ENCODE results near the gene NEO1.

Gene NEO1

DNA sequence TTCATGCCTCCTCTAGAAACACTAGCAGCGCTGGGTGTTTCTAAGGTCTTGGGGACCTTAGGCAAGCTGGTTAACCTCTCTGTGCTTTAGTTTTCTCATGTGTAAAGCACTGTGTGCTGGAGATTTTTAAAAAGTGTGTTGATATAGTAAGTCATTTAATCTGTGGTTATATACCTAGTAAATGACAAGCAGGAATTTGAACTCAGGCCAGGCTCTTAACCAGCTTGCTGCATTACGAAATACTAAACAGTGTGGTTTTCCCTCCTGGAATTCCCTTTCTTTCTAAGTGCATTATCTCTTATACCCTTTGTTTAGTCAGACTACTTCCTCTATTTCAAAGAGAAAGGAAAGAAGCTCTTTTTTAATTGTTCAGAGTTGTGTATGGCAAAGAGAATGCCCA is 26.5 kb downstream of the NEO1 start:
- DNase-seq (ENCODE audit: low spot score): peak; percentile 25

GRCh38 chr15:73079565-73079964 is 27.3 kb downstream of the NEO1 start:
- no peak for DNase-seq (ENCODE audit: low spot score)

DNA sequence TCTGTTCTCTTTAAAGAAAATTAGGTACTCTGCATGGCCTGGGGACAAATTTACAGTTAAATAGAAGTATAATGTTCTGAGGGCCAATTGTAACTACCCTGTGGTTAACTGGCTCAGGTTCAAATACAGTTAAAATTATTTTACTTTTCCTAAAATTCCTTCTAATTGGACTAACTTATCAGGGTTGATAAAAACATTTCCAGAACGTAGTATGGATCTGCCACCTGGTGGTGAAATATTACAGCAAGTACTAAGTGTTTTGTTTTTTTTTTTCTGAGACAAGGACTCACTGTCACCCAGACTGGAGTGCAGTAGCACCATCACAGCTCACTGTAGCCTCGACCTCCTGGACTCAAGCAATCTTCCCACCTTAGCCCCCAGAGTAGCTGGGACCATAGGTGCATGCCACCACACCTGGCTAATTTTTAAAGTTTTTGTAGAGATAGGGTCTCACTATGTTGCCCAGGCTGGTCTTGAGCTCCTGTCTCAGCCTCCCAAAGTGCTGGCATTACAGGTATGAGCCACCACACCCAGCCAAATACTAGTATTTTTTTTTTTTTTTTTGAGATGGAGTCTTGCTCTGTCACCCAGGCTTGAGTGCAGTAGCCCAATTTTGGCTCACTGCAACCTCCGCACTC is 29.2 kb downstream of the NEO1 start:
- peak; percentile 29 for DNase-seq (ENCODE audit: low spot score)

DNA sequence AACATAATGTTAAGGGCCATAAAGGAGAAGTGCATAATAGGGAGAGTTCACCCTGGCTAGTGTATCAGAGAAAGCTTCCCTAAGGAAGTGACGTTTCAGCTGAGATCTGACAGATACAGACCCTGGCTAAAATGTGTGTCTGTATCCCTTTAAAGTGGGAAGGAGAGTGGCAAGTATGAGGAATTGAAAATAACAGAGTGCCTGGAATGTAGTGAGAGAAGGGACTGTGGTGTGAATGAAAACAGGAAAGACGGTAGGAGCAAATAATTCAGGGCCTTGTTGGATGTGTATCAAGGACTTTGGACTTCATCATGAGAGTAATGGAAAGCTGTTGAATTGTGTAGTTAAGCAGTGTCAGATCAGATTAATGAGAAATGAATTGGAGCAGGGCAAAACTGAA is 30.5 kb downstream of the NEO1 start:
- DNase-seq (ENCODE audit: low spot score): no peak

DNA sequence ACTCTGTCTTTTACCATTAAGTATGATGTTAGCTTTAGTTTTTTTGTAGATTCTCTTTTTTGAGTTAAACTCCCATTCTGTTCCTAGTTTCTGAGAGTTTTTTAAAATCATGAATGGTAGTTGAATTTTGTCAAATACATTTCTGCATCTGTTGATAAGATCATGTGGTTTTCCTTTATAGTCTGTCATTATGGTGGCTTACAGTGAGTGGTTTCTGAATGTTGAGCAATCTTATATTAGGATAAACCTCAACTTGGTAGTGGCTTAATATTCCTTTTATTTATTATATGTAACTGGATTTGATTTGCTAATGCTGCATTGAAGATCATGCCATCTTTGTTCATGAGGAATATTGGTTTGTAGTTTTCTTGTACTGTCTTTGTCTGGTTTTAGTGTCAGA is 34.8 kb downstream of the NEO1 start:
- DNase-seq (ENCODE audit: low spot score): no peak

DNA sequence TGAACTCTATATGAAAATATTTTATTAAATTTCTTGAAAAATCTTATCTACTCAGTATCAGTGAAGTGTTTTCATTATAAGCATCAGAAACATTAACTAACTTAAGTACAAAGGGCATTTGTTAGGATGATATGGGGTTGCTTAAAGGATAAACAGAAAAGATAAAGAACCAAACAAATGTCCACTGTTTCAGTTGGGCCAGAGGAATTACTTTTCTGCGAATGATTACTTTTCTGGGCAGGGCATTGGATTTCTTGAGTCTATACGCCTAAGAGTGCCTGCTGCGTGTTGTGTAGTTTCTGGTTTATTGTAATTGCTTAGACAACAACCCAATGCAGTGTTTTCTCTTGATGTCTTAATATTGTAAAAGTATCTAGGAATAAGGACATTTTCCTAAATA is 52.8 kb downstream of the NEO1 start:
- no peak for DNase-seq (ENCODE audit: low spot score)

- DNase-seq (ENCODE audit: low spot score): no peak
These were observed 56.4 kb downstream of the NEO1 start for GRCh38 chr15:73108676-73109075.

GRCh38 chr15:73109765-73110164 is 57.5 kb downstream of the NEO1 start:
- DNase-seq (ENCODE audit: low spot score): no peak

- no peak for DNase-seq (ENCODE audit: low spot score)
These were observed 57.9 kb downstream of the NEO1 start for GRCh38 chr15:73110201-73110600.

DNA sequence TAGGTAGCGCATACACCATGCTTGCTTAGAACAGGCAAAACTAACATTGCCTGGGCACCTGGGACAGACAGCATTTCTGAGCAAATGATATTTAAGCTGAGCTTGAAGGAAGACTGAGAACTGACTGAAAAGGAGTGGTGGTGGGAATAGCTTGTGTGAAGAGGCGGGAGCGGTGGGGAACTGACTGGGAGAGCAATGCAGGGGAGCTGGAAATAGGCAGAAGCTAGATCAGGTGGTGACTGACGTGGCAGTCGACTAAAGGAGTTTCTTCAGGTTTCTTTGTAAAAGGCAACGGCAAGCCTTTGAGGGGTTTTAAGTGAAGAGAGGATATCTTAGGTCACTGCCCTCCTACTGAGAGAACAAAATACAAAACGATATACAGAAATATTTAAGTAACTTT is 61.8 kb downstream of the NEO1 start:
- no peak for DNase-seq (ENCODE audit: low spot score)

- no peak for DNase-seq (ENCODE audit: low spot score)
These were observed 63.9 kb downstream of the NEO1 start for GRCh38 chr15:73116164-73116563.

DNA sequence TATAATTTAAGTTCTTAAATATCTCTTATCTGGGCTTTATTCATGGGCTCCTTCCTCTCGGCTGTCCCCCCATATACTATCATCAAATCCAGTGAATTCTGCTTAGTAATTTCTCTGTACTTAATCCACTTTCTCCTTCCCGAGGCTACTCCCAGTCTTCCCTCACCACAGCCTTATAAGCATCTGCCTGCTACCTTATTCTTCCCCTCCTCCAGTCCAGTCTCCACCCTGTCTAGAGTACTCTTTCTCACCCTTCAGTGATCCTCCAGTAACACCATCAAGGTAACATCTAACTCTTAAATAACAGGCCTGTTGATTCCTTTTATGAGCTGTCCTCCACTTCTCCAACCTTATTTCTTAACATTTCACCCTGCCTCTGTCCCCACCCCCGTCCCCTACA is 65.8 kb downstream of the NEO1 start:
- DNase-seq (ENCODE audit: low spot score): no peak

DNA sequence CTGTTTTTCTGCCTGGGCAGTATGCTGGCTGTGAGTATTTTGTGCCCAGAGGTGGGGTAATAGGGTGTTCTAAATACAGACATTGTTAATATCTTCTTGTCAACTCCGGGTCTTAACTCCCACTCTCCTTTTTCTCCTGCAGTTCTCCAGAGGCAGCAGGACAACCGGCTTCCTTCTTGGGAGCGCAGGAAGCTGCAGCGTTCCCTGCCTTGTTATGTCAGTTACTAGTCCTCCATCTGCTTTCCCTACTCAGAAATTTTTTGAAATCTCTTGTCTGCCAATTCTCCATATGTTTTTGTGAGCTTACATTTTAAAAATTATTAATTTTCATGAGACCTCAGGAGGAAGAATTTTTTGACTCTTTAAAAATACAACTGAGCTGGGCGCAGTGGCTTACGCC is 67.2 kb downstream of the NEO1 start:
- no peak for DNase-seq (ENCODE audit: low spot score)

DNA sequence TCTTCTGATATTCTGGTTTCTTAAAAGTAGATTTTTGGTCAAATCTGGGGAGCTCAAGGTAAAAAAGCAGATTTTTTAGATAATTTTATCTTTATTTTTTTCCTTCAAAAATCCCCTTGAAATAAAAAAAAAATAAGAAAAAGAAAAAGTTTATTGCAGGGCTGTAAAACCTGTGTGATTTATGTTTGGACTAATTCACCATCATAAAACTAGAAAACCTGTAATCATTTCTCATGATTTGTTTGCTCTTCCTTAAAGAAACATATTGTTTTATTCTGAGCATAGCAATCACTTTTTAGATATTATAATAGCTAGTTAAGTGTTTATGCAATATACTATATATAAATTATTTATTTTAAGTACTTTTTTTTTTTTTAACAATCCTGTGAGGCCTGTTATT is 68.0 kb downstream of the NEO1 start:
- DNase-seq (ENCODE audit: low spot score): no peak

DNA sequence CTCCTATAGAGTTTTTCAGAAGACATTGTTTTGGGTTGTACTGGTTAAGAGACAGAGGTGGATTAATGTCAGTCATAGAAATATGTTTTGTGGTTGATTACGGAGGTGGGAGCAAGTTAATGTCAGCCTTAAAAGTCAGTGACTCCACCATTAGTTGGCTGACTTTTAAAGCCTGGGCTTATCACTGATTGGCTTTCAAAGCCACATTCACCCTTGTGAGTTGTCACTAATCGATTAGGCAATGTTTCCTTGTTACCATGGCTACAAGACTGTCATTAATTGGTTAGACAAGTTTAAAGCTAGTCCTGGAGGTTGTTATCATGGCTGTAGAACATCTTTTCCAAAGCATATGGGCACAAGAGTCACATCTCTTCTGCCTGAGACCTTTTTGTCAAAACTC is 73.0 kb downstream of the NEO1 start:
- DNase-seq (ENCODE audit: low spot score): no peak

DNA sequence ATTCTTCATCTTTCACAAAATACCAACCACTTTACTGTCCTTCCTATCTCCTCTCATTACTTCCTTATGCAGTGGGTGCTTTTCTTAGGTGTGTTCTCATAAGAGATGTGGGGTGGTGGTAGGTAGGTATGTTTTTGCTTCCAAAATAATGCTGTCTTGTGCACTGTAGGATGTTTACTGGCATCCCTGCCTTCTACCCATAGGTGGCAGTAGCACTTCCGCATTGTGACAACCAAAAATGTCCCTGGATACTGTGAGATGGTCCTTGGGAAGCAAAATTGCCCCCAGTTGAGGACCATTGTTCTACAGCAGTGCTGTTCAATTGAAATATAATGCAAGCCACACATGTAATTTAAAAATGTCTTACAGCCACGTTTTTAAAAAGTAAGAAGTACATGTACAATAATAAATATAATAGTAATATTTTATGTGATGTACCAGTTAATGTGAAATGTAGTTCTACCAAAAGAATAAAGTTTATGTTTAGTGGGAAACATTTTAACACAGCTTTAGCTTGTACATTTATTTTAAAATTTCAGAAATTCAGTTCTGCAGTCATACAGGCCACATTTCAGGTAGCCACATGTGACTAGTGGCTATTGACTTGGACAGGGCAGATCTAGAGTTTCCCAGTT is 75.2 kb downstream of the NEO1 start:
- DNase-seq (ENCODE audit: low spot score): peak; percentile 52

- no peak for DNase-seq (ENCODE audit: low spot score)
These were observed 78.6 kb downstream of the NEO1 start for GRCh38 chr15:73130830-73131229.

DNA sequence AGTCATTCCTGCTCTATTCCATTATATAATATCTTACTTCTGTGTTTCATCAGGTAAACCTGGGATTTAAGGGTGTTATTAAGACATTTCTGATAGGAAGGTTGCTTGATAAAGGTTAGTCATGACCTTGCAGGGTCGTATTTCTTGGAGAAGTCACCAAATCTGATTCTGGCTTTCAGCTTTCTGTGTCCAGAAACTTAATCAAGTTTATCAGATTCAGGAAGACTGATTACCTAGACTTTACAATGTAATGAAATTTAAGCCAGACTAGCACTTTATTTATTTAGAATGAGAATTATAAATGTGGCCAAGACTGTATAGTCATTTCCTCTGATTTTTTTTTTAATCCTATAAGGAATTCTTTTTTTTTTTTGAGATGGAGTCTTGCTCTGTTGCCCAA is 81.9 kb downstream of the NEO1 start:
- DNase-seq (ENCODE audit: low spot score): no peak

- DNase-seq (ENCODE audit: low spot score): no peak
These were observed 86.9 kb downstream of the NEO1 start for GRCh38 chr15:73139041-73139743.

- DNase-seq (ENCODE audit: low spot score): no peak
These were observed 87.7 kb downstream of the NEO1 start for GRCh38 chr15:73139744-73140553.

DNA sequence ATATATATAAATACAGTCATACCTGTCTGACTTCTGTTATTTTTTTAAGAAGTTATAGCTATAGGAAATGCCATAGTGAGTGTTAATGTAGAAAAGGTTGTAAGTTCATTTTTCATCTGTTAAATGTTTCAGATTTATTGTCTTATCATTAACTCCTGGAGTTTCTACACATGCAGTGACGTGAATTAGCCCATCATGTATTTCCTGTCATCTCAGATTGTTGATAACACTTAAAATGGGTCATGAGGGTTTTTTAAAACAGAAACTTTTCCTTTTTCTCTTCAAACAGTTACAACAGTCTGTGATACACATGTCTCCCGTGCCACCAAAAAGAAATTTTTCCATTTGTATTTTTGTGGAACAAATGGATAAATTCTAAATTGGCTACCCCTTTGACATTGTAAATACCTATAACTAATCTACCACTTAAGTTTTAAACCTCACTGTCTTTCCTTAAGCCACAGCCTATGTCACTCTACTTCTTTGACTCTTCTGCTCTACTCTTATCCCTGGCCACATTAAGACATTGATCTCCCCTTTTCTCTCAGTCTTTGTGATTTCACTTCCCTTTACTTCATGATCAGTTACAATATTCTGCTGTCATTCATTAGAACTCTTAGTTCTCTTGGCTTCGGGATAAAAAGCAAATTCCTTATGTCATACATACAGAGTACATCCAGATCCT is 89.1 kb downstream of the NEO1 start:
- no peak for DNase-seq (ENCODE audit: low spot score)
